NCI-H2029 (cell line): ENCODE data around the gene BAHD1.

ENCODE experiments used
- DNase-seq: peaks from one replicate; lab custom pipeline; 2025; lab: John Stamatoyannopoulos, UW

Gene BAHD1

DNA sequence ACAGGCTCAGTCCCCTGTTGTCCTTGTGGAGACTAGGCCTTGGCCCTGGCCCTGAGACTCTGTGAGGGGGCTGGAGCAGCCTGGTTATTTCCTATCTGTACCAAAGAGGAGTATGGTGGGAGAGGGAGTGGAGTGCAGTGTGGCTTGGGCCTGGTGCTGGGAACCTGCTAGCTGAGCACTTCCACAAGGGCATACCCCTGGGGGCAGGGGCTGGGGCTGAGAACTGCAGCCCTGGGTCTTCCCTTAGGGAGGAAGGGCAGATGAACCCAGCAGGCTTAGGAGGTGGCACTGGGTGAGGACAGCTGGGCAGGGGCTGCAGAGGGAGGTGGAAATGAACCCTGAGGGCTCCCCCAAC lies 26.5 kb downstream of the BAHD1 start:
- DNase-seq, result no peak

- DNase-seq, result no peak
Observed at GRCh38 chr15:40468898-40469331, 28.2 kb downstream of the BAHD1 start.

DNA sequence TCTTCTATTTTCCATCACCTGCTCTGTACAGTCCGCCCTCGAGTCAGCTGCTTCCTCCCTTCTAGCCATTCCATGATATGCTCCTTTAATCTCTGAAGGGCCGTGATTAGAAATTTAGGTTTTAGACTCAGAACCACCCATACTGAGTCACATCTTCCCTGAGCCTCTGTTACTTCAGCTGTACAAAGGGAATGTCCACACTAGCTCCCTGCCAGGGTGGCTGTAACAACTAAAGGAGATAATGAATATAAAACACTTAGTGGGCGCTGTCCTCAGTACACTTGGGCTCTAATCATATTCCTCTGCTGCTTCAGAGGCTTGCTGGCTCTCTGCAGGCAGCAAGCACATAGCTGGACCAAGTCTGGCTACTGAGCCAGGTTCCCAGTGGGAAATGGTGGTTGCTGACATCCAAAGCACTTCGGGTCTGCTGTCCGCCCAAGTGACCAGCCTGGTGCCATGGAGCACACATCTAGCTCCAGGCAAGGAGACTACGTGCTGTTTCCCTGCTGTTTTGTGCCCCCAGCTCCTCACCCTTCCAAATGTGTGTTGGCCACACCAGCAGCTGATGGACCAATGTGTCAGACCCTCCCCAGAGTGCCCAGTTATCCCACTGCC lies 29.1 kb downstream of the BAHD1 start:
- no peak for DNase-seq

DNA sequence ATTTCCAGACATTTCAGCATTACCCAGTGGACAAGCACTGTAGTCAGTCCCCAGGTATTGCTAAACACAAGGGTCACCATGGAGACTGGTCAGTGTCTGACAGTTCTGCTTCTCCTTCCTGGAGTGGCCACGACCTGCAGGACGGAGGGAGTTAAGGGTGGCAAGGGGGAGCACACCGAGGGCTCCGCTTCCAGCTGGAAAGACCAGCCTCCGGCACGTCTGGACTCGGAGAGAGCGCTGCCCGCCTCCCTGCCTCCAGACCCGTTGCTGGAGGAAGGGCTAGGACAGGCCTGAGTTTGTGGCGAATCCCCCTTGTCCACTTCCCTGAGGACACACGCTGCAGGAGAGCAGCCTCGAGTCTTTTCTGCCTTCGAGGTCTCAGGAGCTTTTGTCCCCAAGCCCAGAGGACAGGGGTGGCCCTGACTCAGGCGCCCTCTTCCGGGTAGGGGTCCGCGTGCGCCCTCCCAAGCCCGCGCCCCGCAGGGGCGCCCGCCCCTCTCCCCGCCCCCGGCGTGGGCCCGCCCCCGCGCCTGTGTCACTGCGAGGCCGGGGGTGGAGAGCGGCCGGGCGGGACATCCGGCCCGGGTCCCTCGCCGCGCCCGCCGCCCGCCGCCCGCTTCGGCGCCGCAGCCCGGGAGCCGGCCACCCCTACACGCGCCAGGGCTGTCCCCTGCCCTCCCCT lies 29.8 kb downstream of the BAHD1 start, which contains the start of gene CHST14:
TSS of gene CHST14 (plus strand) at position 562 of the 682 bp plus-strand sequence. CDS start 230 bp downstream, outside the sequence.
- DNase-seq, result peak; percentile 9

DNA sequence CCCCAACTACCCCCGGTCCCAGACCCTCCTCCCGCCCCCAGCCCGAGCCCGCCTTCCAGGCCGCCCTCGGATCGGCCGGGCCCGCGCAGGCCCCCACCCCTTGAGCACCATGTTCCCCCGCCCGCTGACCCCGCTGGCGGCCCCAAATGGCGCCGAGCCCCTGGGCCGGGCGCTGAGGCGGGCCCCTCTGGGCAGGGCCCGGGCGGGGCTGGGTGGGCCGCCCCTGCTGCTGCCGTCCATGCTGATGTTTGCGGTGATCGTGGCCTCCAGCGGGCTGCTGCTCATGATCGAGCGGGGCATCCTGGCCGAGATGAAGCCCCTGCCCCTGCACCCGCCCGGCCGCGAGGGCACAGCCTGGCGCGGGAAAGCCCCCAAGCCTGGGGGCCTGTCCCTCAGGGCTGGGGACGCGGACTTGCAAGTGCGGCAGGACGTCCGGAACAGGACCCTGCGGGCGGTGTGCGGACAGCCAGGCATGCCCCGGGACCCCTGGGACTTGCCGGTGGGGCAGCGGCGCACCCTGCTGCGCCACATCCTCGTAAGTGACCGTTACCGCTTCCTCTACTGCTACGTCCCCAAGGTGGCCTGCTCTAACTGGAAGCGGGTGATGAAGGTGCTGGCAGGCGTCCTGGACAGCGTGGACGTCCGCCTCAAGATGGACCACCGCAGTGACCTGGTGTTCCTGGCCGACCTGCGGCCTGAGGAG lies 30.5 kb downstream of the BAHD1 start:
- DNase-seq, result no peak

- DNase-seq, result no peak
Observed at GRCh38 chr15:40471808-40472150, 31.0 kb downstream of the BAHD1 start.

DNA sequence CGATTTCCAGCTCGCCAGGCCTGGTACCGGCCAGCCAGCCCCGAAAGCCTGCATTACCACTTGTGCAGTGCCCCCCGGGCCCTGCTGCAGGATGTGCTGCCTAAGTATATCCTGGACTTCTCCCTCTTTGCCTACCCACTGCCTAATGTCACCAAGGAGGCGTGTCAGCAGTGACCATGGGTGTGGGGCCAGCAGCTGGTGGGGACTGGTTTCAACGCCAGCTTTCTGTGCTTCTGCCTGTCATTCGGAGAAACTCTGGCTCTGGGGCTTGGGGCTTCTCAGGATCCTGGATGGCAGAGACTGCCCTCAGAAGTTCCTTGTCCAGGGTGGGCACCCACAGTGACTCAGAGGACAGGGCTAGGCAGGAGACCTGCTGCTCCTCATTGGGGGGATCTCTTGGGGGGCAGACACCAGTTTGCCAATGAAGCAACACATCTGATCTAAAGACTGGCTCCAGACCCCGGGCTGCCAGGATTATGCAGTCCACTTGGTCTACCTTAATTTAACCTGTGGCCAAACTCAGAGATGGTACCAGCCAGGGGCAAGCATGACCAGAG lies 31.5 kb downstream of the BAHD1 start:
- no peak for DNase-seq

GRCh38 chr15:40474581-40474980 lies 33.8 kb downstream of the BAHD1 start:
- no peak for DNase-seq

GRCh38 chr15:40477642-40478327 lies 37.0 kb downstream of the BAHD1 start:
- DNase-seq, result no peak

- no peak for DNase-seq
Observed at GRCh38 chr15:40479024-40479423, 38.3 kb downstream of the BAHD1 start.

- DNase-seq, result no peak
Observed at GRCh38 chr15:40481341-40482074, 40.8 kb downstream of the BAHD1 start.

DNA sequence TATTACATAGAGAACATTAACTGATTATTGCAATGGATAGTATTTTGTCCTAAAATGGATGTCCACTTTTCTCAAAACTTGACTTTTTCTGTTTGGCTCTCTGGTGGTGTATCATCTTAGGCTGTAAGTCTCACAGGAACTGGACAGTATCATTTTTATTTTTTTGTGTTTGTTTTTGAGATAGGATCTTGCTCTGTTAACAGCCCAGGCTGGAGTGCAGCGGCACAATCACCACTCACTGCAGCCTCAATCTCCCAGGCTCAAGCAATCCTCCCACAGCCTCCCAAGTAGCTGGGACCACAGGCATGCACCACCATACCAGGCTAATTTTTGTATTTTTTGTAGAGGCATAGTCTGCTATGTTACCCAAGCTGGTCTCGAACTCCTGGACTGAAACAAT lies 43.2 kb downstream of the BAHD1 start:
- DNase-seq, result no peak

GRCh38 chr15:40486066-40486770 lies 45.5 kb downstream of the BAHD1 start:
- no peak for DNase-seq

DNA sequence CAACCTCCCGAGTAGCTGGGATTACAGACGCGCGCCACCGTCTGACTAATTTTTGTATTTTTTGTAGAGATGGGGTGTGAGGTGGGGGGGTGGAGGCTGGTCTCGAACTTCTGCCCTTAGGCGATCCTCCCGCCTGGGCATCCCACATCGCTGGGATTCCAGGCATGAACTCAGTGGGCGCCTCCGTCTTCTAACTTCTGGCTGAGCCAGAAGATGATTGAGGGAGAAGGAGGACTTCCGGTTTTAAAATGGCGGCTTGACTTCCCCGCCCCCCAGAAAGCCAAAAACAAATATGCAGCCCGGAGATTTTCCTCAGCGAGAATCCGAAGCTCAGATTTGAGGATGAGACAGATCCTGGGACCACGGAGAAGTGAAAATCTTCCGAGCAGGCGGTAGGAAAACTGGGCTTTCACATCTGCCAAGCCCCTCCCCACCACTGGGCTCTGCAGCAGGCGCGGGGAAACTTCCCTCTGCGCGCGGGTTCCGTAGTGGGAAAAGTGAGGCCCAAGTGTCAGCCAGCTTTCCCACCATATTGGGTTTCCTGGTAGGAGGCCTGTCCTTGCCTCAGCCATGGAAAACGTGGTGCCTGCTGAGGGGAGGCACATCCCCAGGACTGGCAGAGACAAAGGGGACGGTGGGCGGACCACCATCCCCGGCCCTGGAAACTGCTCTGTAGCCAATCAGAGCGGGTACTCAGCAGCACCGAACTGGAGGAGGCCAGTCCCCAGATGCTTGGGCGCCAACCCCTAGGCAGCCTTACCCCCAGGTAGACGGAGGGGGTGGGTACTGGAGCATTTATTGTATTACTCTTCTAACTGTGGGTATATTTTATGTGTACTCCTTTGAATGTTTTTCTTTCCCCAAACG lies 47.3 kb downstream of the BAHD1 start:
- DNase-seq, result no peak

GRCh38 chr15:40489274-40490175 lies 48.8 kb downstream of the BAHD1 start:
- DNase-seq, result no peak

- no peak for DNase-seq
Observed at GRCh38 chr15:40493089-40493840, 52.5 kb downstream of the BAHD1 start.

DNA sequence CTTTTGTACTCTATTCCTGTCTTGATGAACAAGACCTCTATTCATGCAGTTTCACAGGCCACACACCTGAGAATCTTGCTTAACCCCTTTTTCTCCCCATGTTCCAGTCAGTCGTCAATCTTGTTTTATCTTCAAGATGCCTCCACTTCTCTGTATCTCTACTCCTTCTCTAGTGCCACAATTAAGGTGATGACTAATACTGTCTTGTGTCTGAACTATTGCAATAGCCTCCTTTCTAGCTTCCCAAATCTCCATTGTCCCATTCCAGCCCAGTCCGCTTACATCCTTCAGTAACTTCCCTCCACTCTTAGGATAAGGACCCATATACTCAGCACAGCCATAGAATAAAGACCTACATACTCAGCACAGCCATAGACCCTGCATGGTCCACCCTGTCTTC lies 54.8 kb downstream of the BAHD1 start:
- DNase-seq, result no peak

GRCh38 chr15:40498418-40498817 lies 57.7 kb downstream of the BAHD1 start:
- no peak for DNase-seq
